Stomach smooth muscle (tissue), 2 donors: ENCODE measurements around the gene KIF5C.

ENCODE experiments used
- H3K27ac ChIP-seq: one replicate; pipeline ENCODE4 v1.7.0; 2013; ENCODE audit warnings: mild to moderate bottlenecking, low read length, inconsistent platforms
- H3K27me3 ChIP-seq, 2 donors: one replicate each; pipeline ENCODE4 v1.7.0; 2013; ENCODE audit warnings: low read length in 2 of 2; ENCODE audit not compliant: insufficient read depth in 2 of 2, control insufficient read depth in 1 of 2
- H3K36me3 ChIP-seq, 2 donors: one replicate each; pipeline ENCODE4 v1.7.0; 2013; ENCODE audit warnings: low read length in 2 of 2; ENCODE audit not compliant: control insufficient read depth in 2 of 2, insufficient read depth in 2 of 2
- H3K4me1 ChIP-seq: one replicate; pipeline ENCODE4 v1.7.0; 2013; ENCODE audit warnings: low read length; ENCODE audit not compliant: control insufficient read depth, insufficient read depth
- H3K4me3 ChIP-seq, 2 donors: one replicate each; pipeline ENCODE4 v1.7.0; 2013; ENCODE audit warnings: low read length in 2 of 2
- H3K9ac ChIP-seq, 2 donors: one replicate each; pipeline ENCODE4 v1.7.0; 2013; ENCODE audit warnings: low read length in 2 of 2, mild to moderate bottlenecking in 1 of 2
- H3K9me3 ChIP-seq, 2 donors: one replicate each; pipeline ENCODE4 v1.7.0; 2013; ENCODE audit warnings: low read length in 2 of 2; ENCODE audit not compliant: control insufficient read depth in 2 of 2
- donor health status: healthy.
- donor health status: Pancreatic carcinoma.

KIF5C gene

GRCh38 chr2:149058936-149059335 is 183.9 kb downstream of the KIF5C start:
- H3K4me3 ChIP-seq, result no peak overlapping the region
- H3K36me3 ChIP-seq, result no peaks in the 10 kb centered on the region
- no peak overlapping the region for H3K27ac ChIP-seq
- H3K27me3 ChIP-seq, result peaks cover 0 to 2% of the 10 kb centered on the region in 2 donors
- H3K9ac ChIP-seq, result no peak overlapping the region
- H3K4me1 ChIP-seq, result no peaks in the 10 kb centered on the region
- H3K9me3 ChIP-seq, result no peaks in the 10 kb centered on the region

DNA sequence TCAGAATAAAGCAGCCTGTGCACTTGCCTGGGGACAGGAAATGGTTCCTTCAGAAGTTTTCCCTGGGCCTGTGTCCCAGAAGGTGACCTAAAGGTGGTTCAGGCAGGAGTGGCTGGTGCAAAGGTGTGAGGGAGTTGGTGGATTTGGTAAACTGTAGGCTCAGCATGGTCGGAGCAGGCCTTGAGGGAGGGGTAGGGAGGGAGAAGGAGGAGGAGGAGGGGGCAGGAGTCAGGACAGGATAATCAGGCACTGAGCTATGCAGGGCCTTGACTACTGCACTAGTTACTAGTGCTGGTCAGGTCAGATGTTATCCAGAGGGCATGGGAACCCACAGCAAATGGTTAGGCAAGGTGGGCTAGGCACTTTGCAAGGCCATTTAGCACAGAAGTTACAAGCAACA is 184.8 kb downstream of the KIF5C start:
- H3K4me3 ChIP-seq, result no peak overlapping the region
- no peak overlapping the region for H3K9ac ChIP-seq
- peaks cover 0 to 2% of the 10 kb centered on the region in 2 donors for H3K27me3 ChIP-seq
- no peaks in the 10 kb centered on the region for H3K9me3 ChIP-seq
- H3K27ac ChIP-seq, result no peak overlapping the region
- peaks cover 5% of the 10 kb centered on the region for H3K4me1 ChIP-seq
- H3K36me3 ChIP-seq, result no peaks in the 10 kb centered on the region

DNA sequence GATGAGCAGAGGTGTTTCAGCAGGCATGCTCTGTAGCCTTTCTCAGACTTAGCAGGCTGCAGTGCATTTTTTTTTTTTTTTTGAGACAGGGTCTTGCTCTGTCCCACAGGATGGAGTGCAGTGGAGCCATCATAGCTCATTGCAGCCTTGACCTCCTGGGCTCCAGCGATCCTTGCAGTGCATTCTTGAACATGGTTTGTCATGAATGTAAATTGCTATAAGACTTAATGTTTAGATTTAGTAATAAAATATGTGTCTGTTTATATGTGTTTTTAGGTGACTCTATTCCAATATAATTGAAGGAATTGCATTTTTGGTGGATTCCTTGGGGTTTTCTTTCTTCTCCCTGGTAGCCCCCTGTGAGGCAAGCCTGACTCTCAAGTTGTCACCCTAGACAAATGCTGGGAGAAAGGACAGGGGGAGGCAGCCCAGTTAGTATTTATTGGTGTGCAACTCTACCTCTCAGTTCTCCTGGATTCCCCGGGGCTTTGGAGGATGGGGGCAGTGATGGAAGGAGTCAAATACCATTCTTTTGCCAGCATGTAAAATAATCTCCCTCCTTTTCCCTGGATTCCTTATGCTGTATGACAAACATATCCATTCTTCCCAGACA is 186.2 kb downstream of the KIF5C start:
- Histone ChIP-seq H3K27me3 (peaks cover 0 to 2% of the 10 kb centered on the region in 2 donors), H3K4me3 (no peak overlapping the region), H3K36me3 (no peaks in the 10 kb centered on the region), H3K9ac (no peak overlapping the region), H3K9me3 (no peaks in the 10 kb centered on the region), H3K27ac (no peak overlapping the region), H3K4me1 (peaks cover 5% of the 10 kb centered on the region)

GRCh38 chr2:149062531-149062930 is 187.5 kb downstream of the KIF5C start:
- no peak overlapping the region for H3K9ac ChIP-seq

GRCh38 chr2:149063177-149063576 is 188.2 kb downstream of the KIF5C start:
- Histone ChIP-seq H3K9me3 (no peaks in the 10 kb centered on the region), H3K4me3 (no peak overlapping the region), H3K9ac (no peak overlapping the region), H3K27me3 (no peaks in the 10 kb centered on the region), H3K36me3 (no peaks in the 10 kb centered on the region), H3K27ac (no peak overlapping the region), H3K4me1 (peaks cover 5% of the 10 kb centered on the region)

More at GRCh38 chr2:149062531-149062930, 187.5 kb downstream of the KIF5C start:
- H3K27ac ChIP-seq, result no peak overlapping the region
- H3K4me3 ChIP-seq, result no peak overlapping the region
- peaks cover 0 to 2% of the 10 kb centered on the region in 2 donors for H3K27me3 ChIP-seq
- H3K4me1 ChIP-seq, result peaks cover 5% of the 10 kb centered on the region
- no peaks in the 10 kb centered on the region for H3K9me3 ChIP-seq
- H3K36me3 ChIP-seq, result no peaks in the 10 kb centered on the region

DNA sequence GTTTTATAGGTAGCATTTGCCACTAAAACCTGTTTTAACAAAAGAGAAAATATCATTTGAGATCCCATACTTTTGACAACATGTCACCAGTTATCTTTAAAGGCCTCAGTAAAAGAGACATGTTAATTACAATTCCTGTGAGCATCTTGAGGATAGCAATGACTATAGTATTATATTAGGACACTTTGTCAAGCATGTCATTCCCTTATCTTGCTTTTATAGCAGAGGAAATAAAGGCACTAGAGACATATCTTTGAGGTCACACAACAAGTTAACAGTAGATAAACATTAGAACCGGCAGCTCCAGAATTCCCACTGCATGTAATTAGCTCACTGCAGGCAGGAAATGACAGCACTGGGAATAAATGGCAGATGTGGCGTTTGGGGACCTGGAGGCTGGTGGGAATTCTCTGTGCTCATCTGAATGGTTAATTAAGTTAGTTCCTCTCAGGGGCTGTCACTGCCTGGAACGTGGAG is 189.4 kb downstream of the KIF5C start:
- no peak overlapping the region for H3K9ac ChIP-seq
- no peaks in the 10 kb centered on the region for H3K36me3 ChIP-seq
- H3K4me3 ChIP-seq, result no peak overlapping the region
- H3K4me1 ChIP-seq, result peaks cover 5% of the 10 kb centered on the region
- H3K27ac ChIP-seq, result no peak overlapping the region
- H3K9me3 ChIP-seq, result no peaks in the 10 kb centered on the region
- no peaks in the 10 kb centered on the region for H3K27me3 ChIP-seq

- Histone ChIP-seq H3K27me3 (no peaks in the 10 kb centered on the region), H3K4me1 (peaks cover 10% of the 10 kb centered on the region), H3K36me3 (no peaks in the 10 kb centered on the region), H3K9me3 (no peaks in the 10 kb centered on the region), H3K9ac (no peak overlapping the region), H3K27ac (no peak overlapping the region), H3K4me3 (no peak overlapping the region)
These were observed 190.0 kb downstream of the KIF5C start for GRCh38 chr2:149064856-149065630.

DNA sequence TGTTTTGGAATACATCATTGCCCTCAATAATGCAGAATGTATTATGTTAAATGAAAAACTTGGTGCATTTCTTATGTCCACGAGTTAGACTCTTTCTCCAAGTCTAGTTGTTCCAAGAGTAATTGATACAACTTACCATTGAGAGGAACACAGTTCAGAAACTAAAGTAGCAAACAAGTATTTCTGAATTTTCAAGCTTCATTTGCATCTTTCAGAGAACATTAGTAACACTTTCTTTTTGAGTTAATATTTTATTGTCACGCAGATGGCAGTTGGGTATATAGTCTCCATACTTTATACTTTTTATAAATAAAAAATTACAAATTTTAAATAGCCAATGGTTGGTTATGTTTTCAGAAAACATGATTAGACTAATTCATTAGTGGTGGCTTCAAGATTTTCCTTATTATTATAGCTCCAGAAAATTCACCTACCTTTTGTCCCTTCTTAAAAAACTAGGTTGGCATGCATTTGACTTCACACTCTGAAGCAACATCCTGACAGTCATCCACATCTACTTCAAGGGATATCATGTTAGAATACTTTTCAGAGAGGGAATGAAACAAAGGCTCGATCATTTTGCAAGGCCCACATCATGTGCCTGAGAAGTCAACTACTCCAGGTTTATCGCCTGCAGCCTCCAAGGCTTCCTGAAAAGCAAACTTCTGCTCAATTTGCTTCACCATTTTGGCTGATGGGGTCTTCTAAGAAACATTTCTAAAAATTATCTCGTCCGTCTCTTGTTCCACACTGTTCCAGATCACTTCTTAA is 193.4 kb downstream of the KIF5C start:
- no peaks in the 10 kb centered on the region for H3K36me3 ChIP-seq

GRCh38 chr2:149068996-149069888 is 194.2 kb downstream of the KIF5C start:
- Histone ChIP-seq H3K27ac (no peak overlapping the region), H3K4me3 (no peak overlapping the region), H3K36me3 (no peaks in the 10 kb centered on the region), H3K27me3 (no peaks in the 10 kb centered on the region), H3K9ac (no peak overlapping the region), H3K9me3 (no peaks in the 10 kb centered on the region), H3K4me1 (peaks cover 11% of the 10 kb centered on the region)

More for the DNA sequence above, 193.4 kb downstream of the KIF5C start:
- H3K9ac ChIP-seq, result no peak overlapping the region
- H3K4me3 ChIP-seq, result no peak overlapping the region
- H3K27me3 ChIP-seq, result no peaks in the 10 kb centered on the region
- no peak overlapping the region for H3K27ac ChIP-seq
- H3K9me3 ChIP-seq, result no peaks in the 10 kb centered on the region
- peaks cover 11% of the 10 kb centered on the region for H3K4me1 ChIP-seq
